ENCODE results near the gene ATXN8OS. TPM values are rescaled to one million over a fixed set of nuclear protein-coding genes. Genes with fewer than 3 reads are reported as not detected.

Gene ATXN8OS
- total RNA-seq, 1 donor from 2014 or later = not detected

GRCh38 chr13:70172946-70173597 lies 65.4 kb downstream of the ATXN8OS start:
- H3K27me3 ChIP-seq (ENCODE audit: control insufficient read depth, insufficient read depth, low read length) = no peaks in the 10 kb centered on the region
- no peak for TF ChIP-seq CTCF (IDR thresholded peaks at IDR 0.05; ENCODE audit: insufficient read depth, low read length, poor library complexity, severe bottlenecking)
- no peak overlapping the region for H3K4me3 ChIP-seq (ENCODE audit: low read depth, low read length)
- no peaks in the 10 kb centered on the region for H3K36me3 ChIP-seq (ENCODE audit: control insufficient read depth, insufficient read depth, low read length)
- no peak for DNase-seq (ENCODE audit: low read depth)

GRCh38 chr13:70173598-70173959 lies 66.0 kb downstream of the ATXN8OS start:
- Histone ChIP-seq H3K36me3 (ENCODE audit: control insufficient read depth, insufficient read depth, low read length) (no peaks in the 10 kb centered on the region), H3K4me3 (ENCODE audit: low read depth, low read length) (no peak overlapping the region), H3K27me3 (ENCODE audit: control insufficient read depth, insufficient read depth, low read length) (no peaks in the 10 kb centered on the region)
- no peak for TF ChIP-seq CTCF (IDR thresholded peaks at IDR 0.05; ENCODE audit: insufficient read depth, low read length, poor library complexity, severe bottlenecking)
- DNase-seq (ENCODE audit: low read depth) = no peak

- Histone ChIP-seq H3K4me3 (ENCODE audit: low read depth, low read length) (no peak overlapping the region), H3K27me3 (ENCODE audit: control insufficient read depth, insufficient read depth, low read length) (no peaks in the 10 kb centered on the region), H3K36me3 (ENCODE audit: control insufficient read depth, insufficient read depth, low read length) (no peaks in the 10 kb centered on the region)
- TF ChIP-seq CTCF (IDR thresholded peaks at IDR 0.05; ENCODE audit: insufficient read depth, low read length, poor library complexity, severe bottlenecking) = no peak
- no peak for DNase-seq (ENCODE audit: low read depth)
Measured at GRCh38 chr13:70178346-70178745, 70.7 kb downstream of the ATXN8OS start.

Other genes starting within 250 kb of the ATXN8OS start
- gene KLHL1, start 626 bp downstream of the ATXN8OS start, total RNA-seq = not detected in 2 replicates